ENCODE measurements around the gene SCRN3. TPM values are rescaled to one million over a fixed set of nuclear protein-coding genes. Genes with fewer than 3 reads are reported as not detected.

Gene SCRN3
- polyA plus RNA-seq, 1 of the 3 experiments (the other 2 are of a cell fraction): 14.7 TPM

DNA sequence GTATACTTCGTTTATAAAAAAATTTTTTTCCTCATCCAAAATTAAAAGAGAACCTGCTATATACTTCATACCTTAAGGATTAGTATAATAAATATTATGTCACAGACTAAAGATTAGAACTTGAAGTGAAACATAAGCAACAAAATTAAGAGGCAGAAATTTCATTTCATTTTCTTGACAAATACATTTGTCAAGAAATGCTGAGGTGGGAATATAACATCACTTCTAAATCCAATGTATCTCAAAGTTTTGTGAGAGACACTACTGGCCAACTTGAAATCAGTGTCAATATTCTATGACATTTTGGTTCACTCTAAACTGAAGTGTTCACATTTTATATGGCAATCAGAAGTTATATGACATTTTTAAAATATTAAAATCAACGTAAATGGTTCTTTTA, 43.8 kb downstream of the SCRN3 start:
- POLR2A ChIA-PET: no interaction called here
- H3K9me2 ChIP-seq: no peaks in the 10 kb centered on the region
- no peak overlapping the region for H3K4me3 ChIP-seq (ENCODE audit: low read depth in 2 of 2, low read length in 1 of 2)
- no peak overlapping the region for H2AFZ ChIP-seq (ENCODE audit: low read depth)
- TF ChIP-seq GABPA (IDR thresholded peaks at IDR 0.05; ENCODE audit: low read depth) (no peak), MXI1 (IDR thresholded peaks at IDR 0.05; ENCODE audit: low read depth, low read length) (no peak), SMC3 (IDR thresholded peaks at IDR 0.05; ENCODE audit: low read depth, low read length) (no peak), ELF1 (IDR thresholded peaks at IDR 0.05) (no peak), EZH2phosphoT487 (IDR thresholded peaks at IDR 0.05; ENCODE audit: borderline replicate concordance, low read depth) (no peak), TEAD4 (IDR thresholded peaks at IDR 0.05; ENCODE audit: borderline replicate concordance, insufficient read depth) (no peak), TCF12 (IDR thresholded peaks at IDR 0.05) (no peak), TAF1 (IDR thresholded peaks at IDR 0.05; ENCODE audit: borderline replicate concordance, low read depth, low read length) (no peak), EP300 (IDR thresholded peaks at IDR 0.05; ENCODE audit: borderline replicate concordance in 1 of 2, low read depth in 1 of 2, low read length in 1 of 2) (no peak), FOXJ3 (CRISPR knock-in tag; IDR thresholded peaks at IDR 0.05) (no peak)
- TF ChIP-seq, protein P1, sequence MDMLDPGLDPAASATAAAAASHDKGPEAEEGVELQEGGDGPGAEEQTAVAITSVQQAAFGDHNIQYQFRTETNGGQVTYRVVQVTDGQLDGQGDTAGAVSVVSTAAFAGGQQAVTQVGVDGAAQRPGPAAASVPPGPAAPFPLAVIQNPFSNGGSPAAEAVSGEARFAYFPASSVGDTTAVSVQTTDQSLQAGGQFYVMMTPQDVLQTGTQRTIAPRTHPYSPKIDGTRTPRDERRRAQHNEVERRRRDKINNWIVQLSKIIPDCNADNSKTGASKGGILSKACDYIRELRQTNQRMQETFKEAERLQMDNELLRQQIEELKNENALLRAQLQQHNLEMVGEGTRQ (IDR thresholded peaks at IDR 0.05; ENCODE audit: borderline replicate concordance, low read depth, low read length): no peak
- H3F3A ChIP-seq (replicated peaks; ENCODE audit: insufficient read depth): peaks cover 11% of the 10 kb centered on the region
- H3K79me2 ChIP-seq (ENCODE audit: insufficient read depth): no peaks in the 10 kb centered on the region
- no peaks in the 10 kb centered on the region for H3K9me3 ChIP-seq
- 86% methylated on average over 2 of the region's 2 CpGs for WGBS (ENCODE audit: low lambda C conversion rate)
- no peak overlapping the region for H3K9ac ChIP-seq
- H3K27ac ChIP-seq (ENCODE audit: low read depth in 2 of 2, low read length in 1 of 2): peak overlapping the region in 1 of 2 experiments; percentile 76; a peak in 1 of 4 replicates
- H3K27me3 ChIP-seq (ENCODE audit: insufficient read depth): no peaks in the 10 kb centered on the region
- CTCF ChIA-PET: no interaction called here
- H4K20me1 ChIP-seq (ENCODE audit: insufficient read depth): no peaks in the 10 kb centered on the region
- peaks cover 0 to 17% of the 10 kb centered on the region in 2 experiments; a peak in 3 of 4 replicates for H3K4me1 ChIP-seq (ENCODE audit: control insufficient read depth in 1 of 2, insufficient read depth in 2 of 2, low read depth in 1 of 2, low read length in 1 of 2)
- no peak overlapping the region for H3K4me2 ChIP-seq
- no peak for DNase-seq
- peaks cover 2 to 6% of the 10 kb centered on the region in 2 experiments for H3K36me3 ChIP-seq (replicated peaks in 1 of 2; ENCODE audit: control insufficient read depth in 1 of 2, insufficient read depth in 2 of 2, low read length in 1 of 2)

DNA sequence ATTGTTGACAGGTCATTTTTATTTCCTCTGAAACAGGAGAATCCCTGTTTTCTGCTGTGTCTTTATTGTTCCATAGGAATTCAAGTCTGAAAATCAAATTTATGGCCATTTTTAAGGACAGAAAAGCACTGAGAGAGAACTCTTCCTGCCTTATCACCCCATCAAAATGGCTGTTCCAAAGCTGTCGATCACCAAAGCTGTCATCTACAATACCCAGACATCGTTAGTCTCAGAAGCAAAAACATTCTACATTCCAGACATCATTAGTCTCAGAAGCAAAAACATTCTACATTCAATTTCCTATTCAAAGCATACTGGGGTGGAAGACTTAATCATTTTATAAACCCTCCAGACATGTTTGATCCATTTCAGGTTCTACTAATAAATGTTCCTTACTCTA, 44.4 kb downstream of the SCRN3 start:
- Histone ChIP-seq H3K4me3 (ENCODE audit: low read depth in 2 of 2, low read length in 1 of 2) (no peak overlapping the region; a peak in 1 of 4 replicates), H3K27me3 (ENCODE audit: insufficient read depth) (no peaks in the 10 kb centered on the region), H3K4me1 (ENCODE audit: control insufficient read depth in 1 of 2, insufficient read depth in 2 of 2, low read depth in 1 of 2, low read length in 1 of 2) (peaks cover 0 to 21% of the 10 kb centered on the region in 2 experiments; a peak in 3 of 4 replicates), H2AFZ (ENCODE audit: low read depth) (peak overlapping the region; percentile 50; the same call in 1 of the 2 replicates), H3K79me2 (ENCODE audit: insufficient read depth) (no peaks in the 10 kb centered on the region), H3K4me2 (no peak overlapping the region), H3F3A (replicated peaks; ENCODE audit: insufficient read depth) (peaks cover 11% of the 10 kb centered on the region), H3K27ac (ENCODE audit: low read depth in 2 of 2, low read length in 1 of 2) (peak overlapping the region in 1 of 2 experiments; percentile 76; a peak in 2 of 4 replicates), H3K9ac (no peak overlapping the region), H3K36me3 (replicated peaks in 1 of 2; ENCODE audit: control insufficient read depth in 1 of 2, insufficient read depth in 2 of 2, low read length in 1 of 2) (peaks cover 2 to 6% of the 10 kb centered on the region in 2 experiments), H3K9me3 (no peaks in the 10 kb centered on the region), H3K9me2 (no peaks in the 10 kb centered on the region), H4K20me1 (ENCODE audit: insufficient read depth) (no peaks in the 10 kb centered on the region)
- TF ChIP-seq RXRA (IDR thresholded peaks at IDR 0.05; ENCODE audit: borderline replicate concordance, low read depth) (no peak), MXI1 (IDR thresholded peaks at IDR 0.05; ENCODE audit: low read depth, low read length) (no peak), JUND (IDR thresholded peaks at IDR 0.05) (0 out of 2 replicates have a peak, but pooled peaks have one; percentile 9), GATA2 (CRISPR knock-in tag; IDR thresholded peaks at IDR 0.05) (0 out of 2 replicates have a peak, but pooled peaks have one; percentile 15), TCF12 (IDR thresholded peaks at IDR 0.05) (no peak)
- TF ChIP-seq, protein P2, sequence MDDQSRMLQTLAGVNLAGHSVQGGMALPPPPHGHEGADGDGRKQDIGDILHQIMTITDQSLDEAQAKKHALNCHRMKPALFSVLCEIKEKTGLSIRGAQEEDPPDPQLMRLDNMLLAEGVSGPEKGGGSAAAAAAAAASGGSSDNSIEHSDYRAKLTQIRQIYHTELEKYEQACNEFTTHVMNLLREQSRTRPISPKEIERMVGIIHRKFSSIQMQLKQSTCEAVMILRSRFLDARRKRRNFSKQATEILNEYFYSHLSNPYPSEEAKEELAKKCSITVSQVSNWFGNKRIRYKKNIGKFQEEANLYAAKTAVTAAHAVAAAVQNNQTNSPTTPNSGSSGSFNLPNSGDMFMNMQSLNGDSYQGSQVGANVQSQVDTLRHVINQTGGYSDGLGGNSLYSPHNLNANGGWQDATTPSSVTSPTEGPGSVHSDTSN (IDR thresholded peaks at IDR 0.05): 0 out of 2 replicates have a peak, but pooled peaks have one; percentile 8
- 60% methylated on average over 2 of the region's 2 CpGs for WGBS (ENCODE audit: low lambda C conversion rate)
- POLR2A ChIA-PET: no interaction called here
- CTCF ChIA-PET: no interaction called here
- peak; percentile 12 for DNase-seq

Data from SK-N-SH (cell line).